AG04450 (cell line): ENCODE results near the gene MSN. TPM values are rescaled to one million over a fixed set of nuclear protein-coding genes. Genes with fewer than 3 reads are reported as not detected.
A peak's percentile ranks its signal among the peaks of the same experiment; 100 is the strongest.

Experiments
- CTCF ChIA-PET: fragments of 300-600, 350-600 bp; formaldehyde crosslinking; extraction: SDS; loops from one replicate; lab custom pipeline; 2022; ENCODE audit warnings: antibody characterized with exemption, inconsistent platforms; lab: Charles Lee
- POLR2A ChIA-PET: fragments of 350-600 bp; formaldehyde crosslinking; extraction: SDS; loops from one replicate; lab custom pipeline; 2021; ENCODE audit warnings: antibody characterized with exemption, inconsistent platforms; lab: Yijun Ruan, JAX
- DNase-seq: peaks from one replicate; pipeline ENCODE4 v3.0.0-alpha.2; 2011; ENCODE audit warnings: low read depth, low spot score
- H3K27ac ChIP-seq: one replicate; pipeline ENCODE4 v1.5.1; 2012; ENCODE audit warnings: low read depth, low read length, control low read depth
- H3K27me3 ChIP-seq: one replicate; pipeline ENCODE4 v1.6.0; 2012; ENCODE audit warnings: low read length; ENCODE audit not compliant: control insufficient read depth, insufficient read depth
- H3K4me3 ChIP-seq: 2 replicates; pipeline ENCODE4 v1.5.1; 2011; ENCODE audit warnings: mild to moderate bottlenecking, low read depth, low read length, control low read depth
- H3K9me3 ChIP-seq: 2 replicates; pipeline ENCODE4 v1.5.1; 2012; ENCODE audit warnings: low read length; ENCODE audit not compliant: control insufficient read depth, insufficient read depth
- CTCF ChIP-seq: IDR thresholded peaks from 2 replicates; pipeline ENCODE4 v1.5.1; 2011; ENCODE audit warnings: low read depth, low read length, control low read depth, inconsistent platforms
- polyA plus RNA-seq: library from polyadenylated mRNA; depleted of rRNA; stranded (reverse); fragments of >200 nt; gene quantifications from 2 replicates; pipeline ENCODE4 v1.2.3, GENCODE V29; 2011

The MSN gene
- polyA plus RNA-seq, 1 experiment: 493 TPM

- no peak for TF ChIP-seq CTCF
- Histone ChIP-seq H3K9me3 (no peaks in the 10 kb centered on the region), H3K27me3 (no peaks in the 10 kb centered on the region), H3K4me3 (no peak overlapping the region), H3K27ac (no peak overlapping the region)
- ChIA-PET CTCF (no interaction called here), POLR2A (no interaction called here)
- no peak for DNase-seq
Observed at GRCh38 chrX:65697915-65698796, 30.7 kb downstream of the MSN start.

GRCh38 chrX:65702956-65703355 is 35.5 kb downstream of the MSN start:
- Histone ChIP-seq H3K9me3 (no peaks in the 10 kb centered on the region), H3K27me3 (no peaks in the 10 kb centered on the region), H3K27ac (no peak overlapping the region), H3K4me3 (no peak overlapping the region)
- ChIA-PET POLR2A (interaction anchor here (1.5 kb wide), 1 partner anchor 31 kb away, joined by 4 read pairs; no protein-coding TSS in a partner anchor), CTCF (interaction anchor here (0.7 to 2.0 kb wide), 5 partner anchors 13 to 107 kb away, joined by 3 to 12 read pairs (median 7); no protein-coding TSS in a partner anchor)
- no peak for DNase-seq
- no peak for TF ChIP-seq CTCF

- DNase-seq: no peak
- ChIA-PET POLR2A (interaction anchor here (0.7 to 1.1 kb wide), 2 partner anchors 16 to 35 kb away, joined by 3 read pairs; no protein-coding TSS in a partner anchor), CTCF (interaction anchor here (1.2 kb wide), 1 partner anchor 109 kb away, joined by 3 read pairs; no protein-coding TSS in a partner anchor)
- Histone ChIP-seq H3K4me3 (no peak overlapping the region), H3K9me3 (no peaks in the 10 kb centered on the region), H3K27ac (peak overlapping the region; percentile 90), H3K27me3 (no peaks in the 10 kb centered on the region)
- no peak for TF ChIP-seq CTCF
Observed at GRCh38 chrX:65705439-65705838, 38.0 kb downstream of the MSN start.

- H3K4me3 ChIP-seq: no peak overlapping the region
- no peaks in the 10 kb centered on the region for H3K9me3 ChIP-seq
- no peak for TF ChIP-seq CTCF
- no peak for DNase-seq
- POLR2A ChIA-PET: interaction anchor here (0.5 to 1.1 kb wide), 2 partner anchors 11 to 17 kb away, joined by 3 to 4 read pairs; no protein-coding TSS in a partner anchor
- no peaks in the 10 kb centered on the region for H3K27me3 ChIP-seq
- H3K27ac ChIP-seq: peak overlapping the region; percentile 90
- CTCF ChIA-PET: interaction anchor here (1.2 kb wide), 1 partner anchor 110 kb away, joined by 3 read pairs; no protein-coding TSS in a partner anchor
Observed at GRCh38 chrX:65706041-65706828, 38.8 kb downstream of the MSN start.
